Natural killer cell (primary cell): ENCODE results near the gene IPO4. TPM values are rescaled to one million over a fixed set of nuclear protein-coding genes. Genes with fewer than 3 reads are reported as not detected.

Experiments
- ATAC-seq, 3 donors: fragments of 150-1000 bp in 2 of 3; fragments of 200-7000 bp in 1 of 3; cut with Tn5 transposase; 1 replicate in 1 of 3; 2 replicates in 2 of 3; pipeline ENCODE4 v1.10.0; 2021; ENCODE audit warnings: mild to moderate bottlenecking in 2 of 3, moderate library complexity in 2 of 3
- DNase-seq, 2 donors: peaks; one replicate each; pipeline versions ENCODE4 v3.0.0 to v3.0.0-alpha.2; 2013 to 2021; ENCODE audit warnings: mixed read lengths in 1 of 2
- H3K27ac ChIP-seq: one replicate; pipeline ENCODE4 v1.5.1; 2013; ENCODE audit warnings: mild to moderate bottlenecking, low read length
- H3K27me3 ChIP-seq: one replicate; pipeline ENCODE4 v1.6.1; 2013; ENCODE audit warnings: low read length; ENCODE audit not compliant: control insufficient read depth, insufficient read depth
- H3K36me3 ChIP-seq: one replicate; pipeline ENCODE4 v1.6.1; 2013; ENCODE audit warnings: low read length; ENCODE audit not compliant: control insufficient read depth, insufficient read depth
- H3K4me1 ChIP-seq: one replicate; pipeline ENCODE4 v1.6.1; 2013; ENCODE audit warnings: low read length; ENCODE audit not compliant: control insufficient read depth, insufficient read depth
- H3K4me3 ChIP-seq: one replicate; pipeline ENCODE4 v1.5.1; 2013; ENCODE audit warnings: low read length
- H3K9me3 ChIP-seq: one replicate; pipeline ENCODE4 v1.6.1; 2013; ENCODE audit warnings: low read length; ENCODE audit not compliant: control insufficient read depth, insufficient read depth
- H3K27ac Mint-ChIP-seq, 2 donors: one replicate each; pipeline ENCODE4 v1.8.0; 2022; ENCODE audit warnings: mild to moderate bottlenecking in 2 of 2, mixed read lengths in 2 of 2, moderate library complexity in 1 of 2
- H3K27me3 Mint-ChIP-seq, 2 donors: one replicate each; pipeline ENCODE4 v1.8.0; 2022; ENCODE audit warnings: low read depth in 2 of 2, mixed read lengths in 2 of 2
- H3K36me3 Mint-ChIP-seq: one replicate; pipeline ENCODE4 v1.8.0; 2022; ENCODE audit warnings: mixed read lengths
- H3K4me1 Mint-ChIP-seq, 2 donors: one replicate each; pipeline ENCODE4 v1.8.0; 2022; ENCODE audit warnings: mixed read lengths in 2 of 2
- H3K4me3 Mint-ChIP-seq: one replicate; pipeline ENCODE4 v1.8.0; 2022; ENCODE audit warnings: mild to moderate bottlenecking, moderate library complexity, mixed read lengths
- H3K9me3 Mint-ChIP-seq, 2 donors: one replicate each; pipeline ENCODE4 v1.8.0; 2022; ENCODE audit warnings: mixed read lengths in 2 of 2
- CTCF ChIP-seq: fragments of 200-600 bp; IDR thresholded peaks from one replicate; pipeline ENCODE4 v1.8.0; 2022; ENCODE audit warnings: antibody characterized with exemption
- WGBS: methylation state at CpG from one replicate; pipeline ENCODE4 v1.1.7; 2013; ENCODE audit warnings: missing lambda C conversion rate; ENCODE audit not compliant: insufficient coverage; 5-methylcytosine and 5-hydroxymethylcytosine counted together
- intact Hi-C: fragments of 100-400 bp; cut with micrococcal nuclease; formaldehyde crosslinking; loops from one replicate; pipeline ENCODE4 v1.14.2; 2022
- total RNA-seq, 4 donors: library from RNA; stranded (reverse); fragments of 120-200 nt in 1 of 4; gene quantifications; one replicate each; pipeline versions ENCODE4 v1.2.3 to v1.2.4, GENCODE V29; 2013 to 2022

Gene IPO4
- total RNA-seq, 3 donors from 2014 or later (not counting 1 experiment from before 2014, with no cell fraction given) = 46.2 to 61.5 (median 51.9) TPM

- H3K4me3 Mint-ChIP-seq = peak within 1 kb of the TSS; percentile 85
- H3K4me1 Mint-ChIP-seq = peaks cover 42 to 52% of the 10 kb centered on the region in 2 donors
- DNase-seq = peak; percentile 92 to 95
- no peaks in the 10 kb centered on the region for H3K36me3 Mint-ChIP-seq
- Histone ChIP-seq H3K4me1 (peaks cover 30% of the 10 kb centered on the region), H3K27ac (peak within 1 kb of the TSS; percentile 99), H3K36me3 (peaks cover 13% of the 10 kb centered on the region), H3K4me3 (peak within 1 kb of the TSS; percentile 92), H3K27me3 (no peaks in the 10 kb centered on the region), H3K9me3 (no peaks in the 10 kb centered on the region)
- no peaks in the 10 kb centered on the region for H3K27me3 Mint-ChIP-seq
- no peaks in the 10 kb centered on the region for H3K9me3 Mint-ChIP-seq
- WGBS = under 1% methylated on average over 89 of the region's 89 CpGs
- peak within 1 kb of the TSS; percentile 91 to 96 for H3K27ac Mint-ChIP-seq
- intact Hi-C loops = loop anchor here (1.0 to 5.0 kb wide), 2 partner anchors 18 to 37 kb away; partner anchors contain the start of genes CHMP4A, GMPR2 and NEDD8
- peak; percentile 82 to 92 (median 84) for ATAC-seq
- TF ChIP-seq CTCF = no peak
Measured at GRCh38 chr14:24195186-24196070, 6.8 kb upstream of the IPO4 start, which contains the start of gene TM9SF1. Gene TM9SF1 (minus strand): TSS chr14:24195441. CDS start chr14:24195019, 422 bp downstream.

GRCh38 chr14:24194873-24195185, 6.2 kb upstream of the IPO4 start:
- peaks cover 13% of the 10 kb centered on the region for H3K36me3 ChIP-seq
- peaks cover 30% of the 10 kb centered on the region for H3K4me1 ChIP-seq
- H3K4me3 ChIP-seq = peak overlapping the region; percentile 92
- H3K27ac Mint-ChIP-seq = peak overlapping the region; percentile 91 to 96
- H3K27ac ChIP-seq = peak overlapping the region; percentile 99
- no peak for TF ChIP-seq CTCF
- H3K9me3 Mint-ChIP-seq = no peaks in the 10 kb centered on the region
- no peak for ATAC-seq
- H3K4me3 Mint-ChIP-seq = peak overlapping the region; percentile 85
- 67% methylated on average over 8 of the region's 8 CpGs for WGBS
- H3K27me3 Mint-ChIP-seq = no peaks in the 10 kb centered on the region
- DNase-seq = no peak
- H3K9me3 ChIP-seq = no peaks in the 10 kb centered on the region
- intact Hi-C loops = loop anchor here (1.0 to 5.0 kb wide), 2 partner anchors 18 to 37 kb away; partner anchors contain the start of genes CHMP4A, GMPR2 and NEDD8
- no peaks in the 10 kb centered on the region for H3K36me3 Mint-ChIP-seq
- H3K4me1 Mint-ChIP-seq = peaks cover 42 to 52% of the 10 kb centered on the region in 2 donors
- H3K27me3 ChIP-seq = no peaks in the 10 kb centered on the region

GRCh38 chr14:24194186-24194872, 5.7 kb upstream of the IPO4 start:
- TF ChIP-seq CTCF = no peak
- ATAC-seq = no peak

More at GRCh38 chr14:24194186-24194872, 5.7 kb upstream of the IPO4 start:
- no peaks in the 10 kb centered on the region for H3K9me3 ChIP-seq
- DNase-seq = no peak
- intact Hi-C loops = no loop called here
- Mint-ChIP-seq H3K27me3 (no peaks in the 10 kb centered on the region), H3K9me3 (no peaks in the 10 kb centered on the region), H3K4me3 (peak overlapping the region; percentile 85), H3K36me3 (no peaks in the 10 kb centered on the region), H3K27ac (peak overlapping the region; percentile 91 to 96), H3K4me1 (peaks cover 42 to 53% of the 10 kb centered on the region in 2 donors)
- WGBS = 92% methylated on average over 7 of the region's 7 CpGs
- H3K27me3 ChIP-seq = no peaks in the 10 kb centered on the region
- peak overlapping the region; percentile 92 for H3K4me3 ChIP-seq
- peaks cover 13% of the 10 kb centered on the region for H3K36me3 ChIP-seq
- peak overlapping the region; percentile 99 for H3K27ac ChIP-seq
- H3K4me1 ChIP-seq = peaks cover 30% of the 10 kb centered on the region
